Progenitor cell of endocrine pancreas (in vitro differentiated cells): Measurements from ENCODE around the gene MED16. TPM values are rescaled to one million over a fixed set of nuclear protein-coding genes. Genes with fewer than 3 reads are reported as not detected.

ENCODE experiments used
- DNase-seq: peaks from one replicate; pipeline ENCODE4 v3.0.0; 2021; ENCODE audit warnings: low spot score; ENCODE audit not compliant: unreplicated experiment
- H3K27ac Mint-ChIP-seq: 2 replicates; pipeline ENCODE4 v1.8.0; 2021; ENCODE audit warnings: mild to moderate bottlenecking, moderate library complexity, mixed read lengths
- H3K27me3 Mint-ChIP-seq: 2 replicates; pipeline ENCODE4 v1.8.0; 2021; ENCODE audit warnings: mixed read lengths
- H3K36me3 Mint-ChIP-seq: 2 replicates; pipeline ENCODE4 v1.8.0; 2022; ENCODE audit warnings: mixed read lengths; ENCODE audit not compliant: insufficient read depth
- H3K4me1 Mint-ChIP-seq: 2 replicates; pipeline ENCODE4 v1.8.0; 2021; ENCODE audit warnings: low read depth, mixed read lengths
- H3K4me3 Mint-ChIP-seq: 2 replicates; pipeline ENCODE4 v1.8.0; 2021; ENCODE audit warnings: low read depth, mild to moderate bottlenecking, moderate library complexity, mixed read lengths
- H3K9me3 Mint-ChIP-seq: 2 replicates; pipeline ENCODE4 v1.8.0; 2021; ENCODE audit warnings: low read depth, mixed read lengths
- total RNA-seq: library from RNA; stranded (reverse); gene quantifications from 2 replicates; pipeline ENCODE4 v1.2.1, GENCODE V29; 2021
- TF ChIP-seq, protein P1 (sequence below): fragments of 200-600 bp; sonication (generic); IDR thresholded peaks from one replicate; pipeline ENCODE4 v1.5.0; 2021; ENCODE audit warnings: antibody characterized with exemption, mild to moderate bottlenecking; ENCODE audit not compliant: unreplicated experiment

The MED16 gene
- total RNA-seq, 1 donor from 2014 or later, result 87.2 TPM

DNA sequence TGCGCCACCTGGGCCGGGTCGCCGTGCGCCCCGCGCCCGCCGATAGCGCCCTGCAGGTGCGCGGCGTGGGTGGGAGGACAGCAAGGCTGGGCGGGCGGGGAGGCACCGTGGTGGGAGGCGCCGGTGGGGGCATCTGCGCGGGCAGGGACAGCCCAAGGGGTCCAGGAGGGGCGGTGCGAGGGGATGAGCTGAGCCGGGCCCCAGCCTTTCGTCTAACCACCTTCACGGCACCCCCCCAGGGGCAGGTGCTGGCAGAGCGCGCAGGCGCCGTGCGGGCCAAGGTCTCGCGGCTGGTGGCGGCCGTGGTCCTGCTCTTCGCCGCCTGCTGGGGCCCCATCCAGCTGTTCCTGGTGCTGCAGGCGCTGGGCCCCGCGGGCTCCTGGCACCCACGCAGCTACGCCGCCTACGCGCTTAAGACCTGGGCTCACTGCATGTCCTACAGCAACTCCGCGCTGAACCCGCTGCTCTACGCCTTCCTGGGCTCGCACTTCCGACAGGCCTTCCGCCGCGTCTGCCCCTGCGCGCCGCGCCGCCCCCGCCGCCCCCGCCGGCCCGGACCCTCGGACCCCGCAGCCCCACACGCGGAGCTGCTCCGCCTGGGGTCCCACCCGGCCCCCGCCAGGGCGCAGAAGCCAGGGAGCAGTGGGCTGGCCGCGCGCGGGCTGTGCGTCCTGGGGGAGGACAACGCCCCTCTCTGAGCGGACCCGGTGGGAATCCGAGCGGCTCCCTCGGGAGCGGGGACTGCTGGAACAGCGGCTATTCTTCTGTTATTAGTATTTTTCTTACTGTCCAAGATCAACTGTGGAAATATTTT lies 27.3 kb upstream of the MED16 start:
- TF ChIP-seq, protein P1, sequence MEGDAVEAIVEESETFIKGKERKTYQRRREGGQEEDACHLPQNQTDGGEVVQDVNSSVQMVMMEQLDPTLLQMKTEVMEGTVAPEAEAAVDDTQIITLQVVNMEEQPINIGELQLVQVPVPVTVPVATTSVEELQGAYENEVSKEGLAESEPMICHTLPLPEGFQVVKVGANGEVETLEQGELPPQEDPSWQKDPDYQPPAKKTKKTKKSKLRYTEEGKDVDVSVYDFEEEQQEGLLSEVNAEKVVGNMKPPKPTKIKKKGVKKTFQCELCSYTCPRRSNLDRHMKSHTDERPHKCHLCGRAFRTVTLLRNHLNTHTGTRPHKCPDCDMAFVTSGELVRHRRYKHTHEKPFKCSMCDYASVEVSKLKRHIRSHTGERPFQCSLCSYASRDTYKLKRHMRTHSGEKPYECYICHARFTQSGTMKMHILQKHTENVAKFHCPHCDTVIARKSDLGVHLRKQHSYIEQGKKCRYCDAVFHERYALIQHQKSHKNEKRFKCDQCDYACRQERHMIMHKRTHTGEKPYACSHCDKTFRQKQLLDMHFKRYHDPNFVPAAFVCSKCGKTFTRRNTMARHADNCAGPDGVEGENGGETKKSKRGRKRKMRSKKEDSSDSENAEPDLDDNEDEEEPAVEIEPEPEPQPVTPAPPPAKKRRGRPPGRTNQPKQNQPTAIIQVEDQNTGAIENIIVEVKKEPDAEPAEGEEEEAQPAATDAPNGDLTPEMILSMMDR, result no peak
- no peaks in the 10 kb centered on the region for H3K36me3 Mint-ChIP-seq
- DNase-seq, result no peak
- H3K4me1 Mint-ChIP-seq, result peaks cover 4% of the 10 kb centered on the region
- peaks cover 20% of the 10 kb centered on the region for H3K27me3 Mint-ChIP-seq
- no peaks in the 10 kb centered on the region for H3K9me3 Mint-ChIP-seq
- no peak overlapping the region for H3K27ac Mint-ChIP-seq
- H3K4me3 Mint-ChIP-seq, result peak overlapping the region; percentile 31

DNA sequence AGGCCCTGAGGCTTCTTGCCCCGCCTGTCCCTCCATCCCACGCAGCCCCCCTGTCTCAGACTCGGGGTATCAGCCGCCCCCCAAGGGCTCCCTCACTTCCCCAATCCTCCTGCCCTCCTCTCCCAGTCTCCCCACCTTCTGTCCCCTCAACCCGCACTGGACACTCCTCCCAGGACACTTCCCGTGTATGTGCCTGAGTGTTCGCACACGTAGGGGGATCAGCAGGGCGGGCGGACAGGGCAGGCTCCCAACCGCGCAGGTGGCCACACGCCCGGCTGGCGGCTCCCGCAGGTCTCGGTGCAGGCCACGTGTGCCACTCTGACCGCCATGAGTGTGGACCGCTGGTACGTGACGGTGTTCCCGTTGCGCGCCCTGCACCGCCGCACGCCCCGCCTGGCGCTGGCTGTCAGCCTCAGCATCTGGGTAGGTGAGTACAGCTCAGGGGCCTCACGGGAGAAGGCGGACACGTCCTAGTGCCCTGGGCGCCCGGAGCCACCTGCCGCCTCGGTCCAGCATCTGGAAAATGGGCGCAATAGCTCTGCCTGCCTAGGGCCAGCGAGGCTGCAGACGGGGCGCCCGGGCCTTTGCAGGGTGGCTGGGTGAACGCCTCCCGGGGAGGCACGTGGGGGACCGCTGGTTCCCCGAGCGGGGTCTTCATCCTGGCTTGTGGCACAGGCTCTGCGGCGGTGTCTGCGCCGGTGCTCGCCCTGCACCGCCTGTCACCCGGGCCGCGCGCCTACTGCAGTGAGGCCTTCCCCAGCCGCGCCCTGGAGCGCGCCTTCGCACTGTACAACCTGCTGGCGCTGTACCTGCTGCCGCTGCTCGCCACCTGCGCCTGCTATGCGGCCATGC lies 26.4 kb upstream of the MED16 start:
- Mint-ChIP-seq H3K27ac (no peak overlapping the region), H3K4me3 (no peak overlapping the region), H3K4me1 (peaks cover 4% of the 10 kb centered on the region), H3K36me3 (no peaks in the 10 kb centered on the region), H3K27me3 (peaks cover 24% of the 10 kb centered on the region), H3K9me3 (no peaks in the 10 kb centered on the region)
- DNase-seq, result no peak
- TF ChIP-seq, protein P1, result no peak

DNA sequence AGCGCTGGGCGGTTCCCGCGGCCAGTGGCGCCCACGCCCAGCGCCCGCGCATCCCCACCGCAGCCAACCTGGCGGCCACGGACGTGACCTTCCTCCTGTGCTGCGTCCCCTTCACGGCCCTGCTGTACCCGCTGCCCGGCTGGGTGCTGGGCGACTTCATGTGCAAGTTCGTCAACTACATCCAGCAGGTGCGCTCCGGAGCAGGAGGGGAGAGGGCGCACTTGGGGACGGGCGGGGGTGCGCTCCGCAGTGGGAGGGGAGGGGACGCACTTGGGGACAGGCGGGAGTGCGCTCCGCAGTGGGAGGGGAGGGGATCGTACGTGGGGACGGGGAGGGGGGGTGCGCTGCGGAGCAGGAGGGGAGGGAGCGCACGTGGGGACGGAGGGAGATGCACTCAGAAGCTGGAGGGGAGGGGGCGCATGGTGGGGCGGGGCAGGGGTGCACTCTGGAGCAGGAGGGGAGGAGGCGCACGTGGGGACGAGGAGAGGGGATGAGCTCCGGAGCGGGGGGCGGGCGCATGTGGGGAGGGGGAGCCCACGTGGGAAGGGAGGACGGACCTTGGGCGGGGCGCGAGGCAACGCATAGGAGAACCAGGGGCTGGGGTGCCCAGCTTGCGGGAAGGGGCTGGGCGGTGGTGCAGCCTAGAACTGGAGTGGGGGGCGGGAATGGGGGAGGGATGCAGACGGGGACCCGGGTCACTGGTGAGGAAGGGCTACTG lies 25.7 kb upstream of the MED16 start:
- Mint-ChIP-seq H3K4me3 (no peak overlapping the region), H3K27ac (no peak overlapping the region), H3K27me3 (peaks cover 24% of the 10 kb centered on the region), H3K4me1 (peaks cover 4% of the 10 kb centered on the region), H3K9me3 (no peaks in the 10 kb centered on the region), H3K36me3 (no peaks in the 10 kb centered on the region)
- DNase-seq, result no peak
- TF ChIP-seq, protein P1, result no peak

DNA sequence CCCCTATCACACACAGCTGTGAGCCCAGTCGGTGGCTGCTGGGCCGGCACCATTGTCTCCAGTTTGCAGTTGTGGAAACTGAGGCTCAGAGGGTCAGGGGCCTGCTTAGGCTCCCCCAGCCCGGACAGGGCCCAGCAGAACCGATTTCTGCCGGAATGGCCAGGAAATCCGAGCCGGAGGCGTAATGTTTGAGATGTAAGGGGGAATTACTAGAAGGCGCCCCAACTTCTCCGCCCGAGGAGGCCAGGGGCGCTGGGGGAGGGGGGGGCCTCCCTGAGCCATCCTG lies 25.1 kb upstream of the MED16 start:
- no peaks in the 10 kb centered on the region for H3K36me3 Mint-ChIP-seq
- peaks cover 4% of the 10 kb centered on the region for H3K4me1 Mint-ChIP-seq
- no peak overlapping the region for H3K27ac Mint-ChIP-seq
- no peaks in the 10 kb centered on the region for H3K9me3 Mint-ChIP-seq
- H3K4me3 Mint-ChIP-seq, result peak overlapping the region; percentile 58
- TF ChIP-seq, protein P1, result no peak
- peaks cover 24% of the 10 kb centered on the region for H3K27me3 Mint-ChIP-seq
- DNase-seq, result no peak
